OCI-LY1 (cell line): Measurements from ENCODE around the gene RASGEF1B.

Source experiments
- H2AFZ ChIP-seq: fragments of 200-600 bp; sonication (generic), shearing (Covaris generic); 2 replicates; pipeline ENCODE4 v1.6.0; 2014; ENCODE audit warnings: antibody characterized with exemption, mild to moderate bottlenecking, low read length
- H3F3A ChIP-seq: fragments of 200-600 bp; sonication (generic), shearing (Covaris generic); 2 replicates; pipeline ENCODE4 v1.6.0; 2014; ENCODE audit warnings: mild to moderate bottlenecking, antibody characterized with exemption, low read length, moderate library complexity; ENCODE audit not compliant: insufficient read depth
- H3K27ac ChIP-seq: fragments of 200-600 bp; sonication (generic); 2 replicates; pipeline ENCODE4 v1.5.1; 2014; ENCODE audit warnings: low read length, mixed run types, mild to moderate bottlenecking, low read depth; ENCODE audit not compliant: poor library complexity, severe bottlenecking
- H3K27me3 ChIP-seq: fragments of 200-600 bp; sonication (generic); 2 replicates; pipeline ENCODE4 v1.6.0; 2014; ENCODE audit warnings: antibody characterized with exemption, mild to moderate bottlenecking, low read length, moderate library complexity; ENCODE audit not compliant: insufficient read depth
- H3K36me3 ChIP-seq: fragments of 200-600 bp; sonication (generic); 2 replicates; pipeline ENCODE4 v1.6.1; 2014; ENCODE audit warnings: mild to moderate bottlenecking, antibody characterized with exemption, low read length, moderate library complexity, mixed read lengths; ENCODE audit not compliant: insufficient read depth
- H3K4me1 ChIP-seq: fragments of 200-600 bp; sonication (generic); 2 replicates; pipeline ENCODE4 v1.5.1; 2014; ENCODE audit warnings: mild to moderate bottlenecking, low read length, moderate library complexity; ENCODE audit not compliant: insufficient read depth, severe bottlenecking
- H3K4me2 ChIP-seq: fragments of 200-600 bp; sonication (generic), shearing (Covaris generic); 2 replicates; pipeline ENCODE4 v1.6.1; 2014; ENCODE audit warnings: low read length
- H3K4me3 ChIP-seq: fragments of 200-600 bp; sonication (generic); 2 replicates; pipeline ENCODE4 v1.5.1; 2014; ENCODE audit warnings: low read length, low read depth, mild to moderate bottlenecking, mixed read lengths; ENCODE audit not compliant: poor library complexity, severe bottlenecking
- H3K79me2 ChIP-seq: fragments of 200-600 bp; shearing (Covaris generic); 2 replicates; pipeline ENCODE4 v1.6.1; 2016; ENCODE audit warnings: mixed run types, low read length, mixed read lengths; ENCODE audit not compliant: insufficient read depth
- H3K9ac ChIP-seq: fragments of 200-600 bp; sonication (generic), shearing (Covaris generic); 2 replicates; pipeline ENCODE4 v1.6.1; 2014; ENCODE audit warnings: mild to moderate bottlenecking, low read length, mixed read lengths
- H3K9me2 ChIP-seq: fragments of 200-600 bp; sonication (generic), shearing (Covaris generic); 2 replicates; pipeline ENCODE4 v1.6.1; 2014; ENCODE audit warnings: low read depth, mild to moderate bottlenecking, low read length, mixed read lengths
- H3K9me3 ChIP-seq: fragments of 200-600 bp; shearing (Covaris generic); 2 replicates; pipeline ENCODE4 v1.6.1; 2014; ENCODE audit warnings: low read length, mixed read lengths
- H4K20me1 ChIP-seq: fragments of 200-600 bp; sonication (generic), shearing (Covaris generic); 2 replicates; pipeline ENCODE4 v1.6.0; 2016; ENCODE audit warnings: mild to moderate bottlenecking, low read length; ENCODE audit not compliant: insufficient read depth
- EZH2 ChIP-seq: fragments of 200-600 bp; sonication (generic), shearing (Covaris generic); IDR thresholded peaks from 2 replicates; pipeline ENCODE4 v1.8.0; 2017; ENCODE audit warnings: borderline replicate concordance, mixed run types, mild to moderate bottlenecking, antibody characterized with exemption, low read length, moderate library complexity, mixed read lengths
- TF ChIP-seq, protein P1 (sequence below): fragments of 200-600 bp; sonication (generic), shearing (Covaris generic); IDR thresholded peaks from 2 replicates; pipeline ENCODE4 v1.5.1; 2017; ENCODE audit warnings: mild to moderate bottlenecking, antibody characterized with exemption, low read length, moderate library complexity, mixed read lengths

Gene RASGEF1B

GRCh38 chr4:81380437-81380836, 91.3 kb downstream of the RASGEF1B start:
- no peaks in the 10 kb centered on the region for H3K9me2 ChIP-seq
- no peak overlapping the region for H3K4me3 ChIP-seq
- no peaks in the 10 kb centered on the region for H3K9me3 ChIP-seq
- H4K20me1 ChIP-seq = no peaks in the 10 kb centered on the region
- H3F3A ChIP-seq = no peaks in the 10 kb centered on the region
- no peak overlapping the region for H2AFZ ChIP-seq
- no peaks in the 10 kb centered on the region for H3K79me2 ChIP-seq
- no peaks in the 10 kb centered on the region for H3K27me3 ChIP-seq
- H3K36me3 ChIP-seq = no peaks in the 10 kb centered on the region
- H3K4me2 ChIP-seq = no peak overlapping the region
- no peak overlapping the region for H3K27ac ChIP-seq
- TF ChIP-seq, protein P1, sequence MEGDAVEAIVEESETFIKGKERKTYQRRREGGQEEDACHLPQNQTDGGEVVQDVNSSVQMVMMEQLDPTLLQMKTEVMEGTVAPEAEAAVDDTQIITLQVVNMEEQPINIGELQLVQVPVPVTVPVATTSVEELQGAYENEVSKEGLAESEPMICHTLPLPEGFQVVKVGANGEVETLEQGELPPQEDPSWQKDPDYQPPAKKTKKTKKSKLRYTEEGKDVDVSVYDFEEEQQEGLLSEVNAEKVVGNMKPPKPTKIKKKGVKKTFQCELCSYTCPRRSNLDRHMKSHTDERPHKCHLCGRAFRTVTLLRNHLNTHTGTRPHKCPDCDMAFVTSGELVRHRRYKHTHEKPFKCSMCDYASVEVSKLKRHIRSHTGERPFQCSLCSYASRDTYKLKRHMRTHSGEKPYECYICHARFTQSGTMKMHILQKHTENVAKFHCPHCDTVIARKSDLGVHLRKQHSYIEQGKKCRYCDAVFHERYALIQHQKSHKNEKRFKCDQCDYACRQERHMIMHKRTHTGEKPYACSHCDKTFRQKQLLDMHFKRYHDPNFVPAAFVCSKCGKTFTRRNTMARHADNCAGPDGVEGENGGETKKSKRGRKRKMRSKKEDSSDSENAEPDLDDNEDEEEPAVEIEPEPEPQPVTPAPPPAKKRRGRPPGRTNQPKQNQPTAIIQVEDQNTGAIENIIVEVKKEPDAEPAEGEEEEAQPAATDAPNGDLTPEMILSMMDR = no peak
- TF ChIP-seq EZH2 = no peak
- no peak overlapping the region for H3K9ac ChIP-seq
- no peaks in the 10 kb centered on the region for H3K4me1 ChIP-seq

DNA sequence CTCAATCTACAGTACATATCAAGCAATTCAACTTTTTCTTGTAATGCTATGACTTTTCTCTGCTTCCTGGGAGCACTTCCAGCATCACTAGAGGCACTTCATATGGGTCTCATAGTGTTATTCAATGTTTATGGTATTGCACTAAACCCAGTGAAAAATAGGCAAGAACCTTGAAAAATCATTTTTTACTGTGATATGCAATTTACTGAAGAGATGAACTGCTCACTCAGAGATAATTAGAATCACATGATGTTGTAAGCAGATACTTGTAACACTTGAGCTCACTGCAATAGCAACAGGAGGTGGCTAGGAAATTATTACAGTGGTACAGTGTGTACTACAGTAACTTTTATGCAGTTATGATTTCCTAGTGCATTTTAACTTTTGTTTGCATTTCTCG, 93.3 kb downstream of the RASGEF1B start:
- H3K9me2 ChIP-seq = no peaks in the 10 kb centered on the region
- H4K20me1 ChIP-seq = no peaks in the 10 kb centered on the region
- no peak overlapping the region for H3K4me2 ChIP-seq
- H2AFZ ChIP-seq = no peak overlapping the region
- no peaks in the 10 kb centered on the region for H3K36me3 ChIP-seq
- no peak overlapping the region for H3K4me3 ChIP-seq
- TF ChIP-seq EZH2 = no peak
- TF ChIP-seq, protein P1 = no peak
- H3K27ac ChIP-seq = no peak overlapping the region
- H3K27me3 ChIP-seq = no peaks in the 10 kb centered on the region
- H3K4me1 ChIP-seq = no peaks in the 10 kb centered on the region
- H3K9me3 ChIP-seq = no peaks in the 10 kb centered on the region
- H3F3A ChIP-seq = no peaks in the 10 kb centered on the region
- no peaks in the 10 kb centered on the region for H3K79me2 ChIP-seq
- H3K9ac ChIP-seq = no peak overlapping the region

GRCh38 chr4:81377191-81377590, 94.5 kb downstream of the RASGEF1B start:
- no peak overlapping the region for H3K4me3 ChIP-seq
- H3K9ac ChIP-seq = no peak overlapping the region
- TF ChIP-seq, protein P1 = no peak
- no peak for TF ChIP-seq EZH2
- H3K36me3 ChIP-seq = no peaks in the 10 kb centered on the region
- no peaks in the 10 kb centered on the region for H3K27me3 ChIP-seq
- H3F3A ChIP-seq = no peaks in the 10 kb centered on the region
- no peaks in the 10 kb centered on the region for H3K79me2 ChIP-seq
- H3K4me2 ChIP-seq = no peak overlapping the region
- H2AFZ ChIP-seq = no peak overlapping the region
- no peaks in the 10 kb centered on the region for H3K9me3 ChIP-seq
- no peak overlapping the region for H3K27ac ChIP-seq
- no peaks in the 10 kb centered on the region for H3K4me1 ChIP-seq
- H3K9me2 ChIP-seq = no peaks in the 10 kb centered on the region
- H4K20me1 ChIP-seq = no peaks in the 10 kb centered on the region
